ENCODE measurements around the gene MTHFSD.

GRCh38 chr16:86569701-86570447 lies 14.8 kb upstream of the MTHFSD start:
- no peak for TF ChIP-seq POLR2AphosphoS5 (IDR thresholded peaks at IDR 0.05; ENCODE audit: low read depth, low read length)
- TF ChIP-seq CTCF (IDR thresholded peaks at IDR 0.05): no peak
- TF ChIP-seq GABPA (IDR thresholded peaks at IDR 0.05; ENCODE audit: low read depth): no peak
- no peak for TF ChIP-seq RAD21 (IDR thresholded peaks at IDR 0.05; ENCODE audit: low read length)
